GM12878 (cell line): ENCODE results near the gene UBE3B. TPM values are rescaled to one million over a fixed set of nuclear protein-coding genes. Genes with fewer than 3 reads are reported as not detected.

ENCODE experiments used
- ATAC-seq: fragments of 200-7000 bp; cut with Tn5 transposase; 3 replicates; pipeline ENCODE4 v1.9.1; 2020; ENCODE audit warnings: mild to moderate bottlenecking, moderate library complexity
- BruUV-seq: library from RNA; stranded (reverse); fragments of 400-500 nt; replicated peaks from 2 replicates; lab custom pipeline; 2021; lab: Mats Ljungman, UMichigan
- CTCF ChIA-PET: fragments of 300-600 bp; sonication (Branson Sonifier 250); formaldehyde crosslinking; extraction: SDS; loops from one replicate; lab custom pipeline; 2021; ENCODE audit warnings: inconsistent platforms; lab: Yijun Ruan, JAX
- POLR2A ChIA-PET: fragments of 350-600 bp; formaldehyde crosslinking; extraction: SDS; loops from one replicate; lab custom pipeline; 2021; ENCODE audit warnings: inconsistent platforms; lab: Charles Lee
- RAD21 ChIA-PET: fragments of 300-600 bp; sonication (Branson Sonifier 250); formaldehyde crosslinking; loops from one replicate; lab custom pipeline; 2023; ENCODE audit warnings: antibody characterized with exemption; ENCODE audit not compliant: unreplicated experiment; lab: Charles Lee
- SMC1A ChIA-PET: fragments of 300-600 bp; sonication (Branson Sonifier 250); formaldehyde crosslinking; loops from one replicate; lab custom pipeline; 2023; ENCODE audit not compliant: unreplicated experiment, uncharacterized antibody; lab: Charles Lee
- DNase-seq: peaks from one replicate; pipeline ENCODE4 v3.0.0-alpha.2; 2011; ENCODE audit warnings: low read depth, low spot score
- FAIRE-seq: peaks from 3 replicates; lab custom pipeline; 2011; peaks lifted over from hg19 to GRCh38; lab: Jason Lieb, UNC
- H2AFZ ChIP-seq: 2 replicates; pipeline ENCODE4 v1.6.0; 2011; ENCODE audit warnings: low read depth, low read length, control low read depth; ENCODE audit not compliant: control insufficient read depth
- H3K27ac ChIP-seq: 2 replicates; pipeline ENCODE4 v1.5.1; 2011; ENCODE audit warnings: control low read depth; ENCODE audit not compliant: control insufficient read depth, insufficient read depth
- H3K27me3 ChIP-seq, 2 experiments: replicated peaks in 1 of 2; 2 replicates each; pipeline versions ENCODE4 v1.6.0 to v1.6.1; 2011; ENCODE audit warnings: low read length in 1 of 2; ENCODE audit not compliant: control insufficient read depth in 2 of 2, insufficient read depth in 2 of 2
- H3K36me3 ChIP-seq, 2 experiments: 2 replicates each; pipeline ENCODE4 v1.5.1; 2011; ENCODE audit warnings: low read length in 1 of 2; ENCODE audit not compliant: control insufficient read depth in 2 of 2, insufficient read depth in 2 of 2
- H3K4me1 ChIP-seq: 2 replicates; pipeline ENCODE4 v1.6.1; 2011; ENCODE audit warnings: mild to moderate bottlenecking, low read length, moderate library complexity, mixed read lengths; ENCODE audit not compliant: control insufficient read depth, insufficient read depth
- H3K4me2 ChIP-seq: 2 replicates; pipeline ENCODE4 v1.6.0; 2011; ENCODE audit warnings: control low read depth; ENCODE audit not compliant: control insufficient read depth, insufficient read depth
- H3K4me3 ChIP-seq: fragments of 200-600 bp; sonication (generic); 2 replicates; pipeline ENCODE4 v1.5.1; 2016
- H3K79me2 ChIP-seq: 2 replicates; pipeline ENCODE4 v1.6.0; 2011; ENCODE audit warnings: low read length; ENCODE audit not compliant: control insufficient read depth, insufficient read depth
- H3K9ac ChIP-seq: 2 replicates; pipeline ENCODE4 v1.8.0; 2011; ENCODE audit warnings: low read length, control low read depth, mixed read lengths; ENCODE audit not compliant: control insufficient read depth, insufficient read depth
- H3K9me3 ChIP-seq: replicated peaks from 3 replicates; pipeline ENCODE4 v1.5.1; 2011; ENCODE audit warnings: mild to moderate bottlenecking, low read length; ENCODE audit not compliant: control insufficient read depth, insufficient read depth
- H4K20me1 ChIP-seq: 2 replicates; pipeline ENCODE4 v1.6.0; 2011; ENCODE audit not compliant: control insufficient read depth, insufficient read depth
- BCL11A ChIP-seq: IDR thresholded peaks from 2 replicates; pipeline ENCODE4 v1.6.1; 2011; ENCODE audit warnings: low read depth, low read length
- CBX3 ChIP-seq: fragments of 200-600 bp; sonication (generic); IDR thresholded peaks from 2 replicates; pipeline ENCODE4 v1.6.1; 2016; ENCODE audit warnings: low read depth, borderline replicate concordance
- CREM ChIP-seq: IDR thresholded peaks from 2 replicates; pipeline ENCODE4 v1.6.1; 2014; ENCODE audit warnings: antibody characterized with exemption, low read depth
- ESRRA ChIP-seq: IDR thresholded peaks from 2 replicates; pipeline ENCODE4 v1.6.1; 2012; ENCODE audit warnings: mild to moderate bottlenecking, low read length, improper control_type of control experiment
- HSF1 ChIP-seq: fragments of 150-350 bp; IDR thresholded peaks from 2 replicates; pipeline ENCODE4 v1.6.1; 2014; ENCODE audit warnings: mild to moderate bottlenecking, low read depth, low read length
- LARP7 ChIP-seq: fragments of 450-650 bp; IDR thresholded peaks from 2 replicates; pipeline ENCODE4 v1.6.1; 2017; ENCODE audit warnings: mild to moderate bottlenecking
- MTA2 ChIP-seq: fragments of 450-650 bp; IDR thresholded peaks from 2 replicates; pipeline ENCODE4 v1.6.1; 2016; ENCODE audit warnings: low read depth, mild to moderate bottlenecking, moderate library complexity
- MYB ChIP-seq: fragments of 150-350 bp; IDR thresholded peaks from 2 replicates; pipeline ENCODE4 v1.6.1; 2014; ENCODE audit warnings: mild to moderate bottlenecking, low read depth, low read length, borderline replicate concordance
- PAX8 ChIP-seq: fragments of 450-650 bp; IDR thresholded peaks from 2 replicates; pipeline ENCODE4 v1.6.1; 2017; ENCODE audit warnings: mild to moderate bottlenecking, moderate library complexity
- PRDM15 ChIP-seq: fragments of 450-650 bp; formaldehyde crosslinking; IDR thresholded peaks from 2 replicates; pipeline ENCODE4 v1.4.0; 2020; ENCODE audit warnings: mild to moderate bottlenecking, moderate library complexity
- RELA ChIP-seq: fragments of 450-650 bp; IDR thresholded peaks from 2 replicates; pipeline ENCODE4 v1.8.0; 2014; ENCODE audit warnings: borderline replicate concordance; ENCODE audit not compliant: partially characterized antibody
- RFX5 ChIP-seq: IDR thresholded peaks from 2 replicates; pipeline ENCODE4 v1.6.1; 2011; ENCODE audit warnings: low read depth, low read length, improper control_type of control experiment
- SIN3A ChIP-seq: IDR thresholded peaks from 2 replicates; pipeline ENCODE4 v1.6.1; 2012; ENCODE audit warnings: low read depth, low read length, improper control_type of control experiment
- SPI1 ChIP-seq: IDR thresholded peaks from 2 replicates; pipeline ENCODE4 v1.6.1; 2011; ENCODE audit warnings: low read depth, mild to moderate bottlenecking, low read length, moderate library complexity, borderline replicate concordance; ENCODE audit not compliant: insufficient read depth
- SRF ChIP-seq, 2 experiments: IDR thresholded peaks; 2 replicates each; pipeline ENCODE4 v1.6.1; 2011; ENCODE audit warnings: low read depth in 2 of 2, low read length in 2 of 2, mild to moderate bottlenecking in 1 of 2, moderate library complexity in 1 of 2
- STAT1 ChIP-seq: fragments of 450-650 bp; conservative IDR thresholded peaks from 2 replicates; pipeline ENCODE4 v1.6.1; 2014; ENCODE audit warnings: antibody characterized with exemption, mild to moderate bottlenecking
- SUZ12 ChIP-seq: fragments of 200-600 bp; sonication (generic); IDR thresholded peaks from one replicate; pipeline ENCODE4 v1.6.1; 2018; ENCODE audit warnings: antibody characterized with exemption, mild to moderate bottlenecking; ENCODE audit not compliant: unreplicated experiment
- TAF1 ChIP-seq: IDR thresholded peaks from 2 replicates; pipeline ENCODE4 v1.6.1; 2011; ENCODE audit warnings: mild to moderate bottlenecking, low read depth, low read length, borderline replicate concordance
- TARDBP ChIP-seq: IDR thresholded peaks from 2 replicates; pipeline ENCODE4 v1.6.1; 2016; ENCODE audit warnings: borderline replicate concordance
- WGBS: methylation state at CpG from one replicate; pipeline ENCODE4 v1.1.6; 2016; ENCODE audit warnings: low lambda C conversion rate; ENCODE audit not compliant: insufficient replicate concordance, insufficient coverage; ENCODE audit errors: missing lambda C conversion rate; 5-methylcytosine and 5-hydroxymethylcytosine counted together
- in situ Hi-C: fragments of 300-500 bp; cut with MboI; formaldehyde crosslinking; loops from 9 replicates; pipeline ENCODE4 v1.14.3; 2018; ENCODE audit warnings: mixed read lengths
- intact Hi-C: fragments of 100-400 bp; cut with micrococcal nuclease; formaldehyde crosslinking; loops from one replicate; pipeline ENCODE4 v1.14.2; 2022; ENCODE audit not compliant: unreplicated experiment
- polyA plus RNA-seq, 11 experiments: library from polyadenylated mRNA; depleted of rRNA in 4 of 11; unstranded in 6 of 11; stranded (reverse) in 5 of 11; fragments of >200 nt; fragmentation: Nextera tagmentation in 4 of 11; fragmentation: Illumina TruSeq in 1 of 11; extraction: Ambion mirVana in 4 of 11; extraction: Trizol in 1 of 11; gene quantifications; 1 replicate in 1 of 11; 2 replicates in 10 of 11; pipeline versions ENCODE4 v1.2.1 to v1.2.3, GENCODE V29; 2011 to 2016; ENCODE audit warnings: inconsistent platforms in 2 of 11, missing spikeins in 2 of 11, low read depth in 1 of 11
- total RNA-seq, 4 experiments: library from RNA; depleted of rRNA in 3 of 4; stranded (reverse); fragments of >200 nt in 3 of 4; fragmentation: Illumina TruSeq in 1 of 4; extraction: Trizol in 1 of 4; gene quantifications; 2 replicates each; pipeline versions ENCODE4 v1.2.1 to v1.2.3, GENCODE V29; 2013 to 2021

Gene UBE3B
- total and polyA plus RNA-seq, 10 of the 15 experiments (the other 5 are each of a cell fraction or from before 2014, with no cell fraction given): 7.4 to 25.3 (median 17.1) TPM

GRCh38 chr12:109523071-109523470 lies 45.6 kb downstream of the UBE3B start:
- H3K4me1 ChIP-seq: no peaks in the 10 kb centered on the region
- peaks cover 2% of the 10 kb centered on the region; the same call in 1 of the 2 replicates for H4K20me1 ChIP-seq
- ChIA-PET SMC1A (no interaction called here), POLR2A (no interaction called here), RAD21 (no interaction called here)
- no peak for ATAC-seq
- DNase-seq: no peak
- 86% methylated on average over 8 of the region's 10 CpGs for WGBS
- no peak overlapping the region for H2AFZ ChIP-seq
- H3K79me2 ChIP-seq: no peaks in the 10 kb centered on the region
- peaks cover 4 to 15% of the 10 kb centered on the region in 2 experiments for H3K36me3 ChIP-seq
- in situ Hi-C loops: no loop called here
- TF ChIP-seq HSF1: no peak
- TF ChIP-seq MTA2: no peak
- TF ChIP-seq MYB: no peak
- no peak for TF ChIP-seq SUZ12
- no peak for TF ChIP-seq BCL11A
- TF ChIP-seq SRF (IDR thresholded peaks at IDR 0.05; ENCODE audit: low read depth in 2 of 2, low read length in 2 of 2): no peak
- TF ChIP-seq CREM: no peak
- TF ChIP-seq ESRRA: no peak
- TF ChIP-seq TARDBP: no peak
- TF ChIP-seq LARP7: no peak
- no peak for TF ChIP-seq SIN3A
- no peak for TF ChIP-seq RFX5
- TF ChIP-seq PAX8: no peak
- TF ChIP-seq STAT1: no peak
- TF ChIP-seq PRDM15 (CRISPR knock-in tag): no peak
- no peak for TF ChIP-seq SPI1
- no peak for TF ChIP-seq RELA
- no peak for TF ChIP-seq CBX3
- TF ChIP-seq TAF1: no peak
- TF ChIP-seq, all 136 proteins: peak for 0
- H3K4me2 ChIP-seq: no peak overlapping the region
- no TSS peak for BruUV-seq
- no peak for FAIRE-seq
- no peaks in the 10 kb centered on the region for H3K9me3 ChIP-seq
- H3K4me3 ChIP-seq: no peak overlapping the region
- intact Hi-C loops: no loop called here
- H3K9ac ChIP-seq: no peak overlapping the region
- CTCF ChIA-PET: no interaction called here
- no peaks in the 10 kb centered on the region for H3K27me3 ChIP-seq
- no peak overlapping the region for H3K27ac ChIP-seq
